Ovary (tissue), 9 donors: ENCODE results near the gene ST7. TPM values are rescaled to one million over a fixed set of nuclear protein-coding genes. Genes with fewer than 3 reads are reported as not detected.

ENCODE experiments used
- DNase-seq, 5 donors: peaks; one replicate each; pipeline ENCODE4 v3.0.0-alpha.2; 2019 to 2020
- H3K27ac ChIP-seq, 2 donors: fragments of 200-600 bp; one replicate each; pipeline versions ENCODE4 v1.5.1 to v1.8.0; 2019 to 2022
- H3K27me3 ChIP-seq: fragments of 200-600 bp; one replicate; pipeline ENCODE4 v1.8.0; 2022
- H3K36me3 ChIP-seq: fragments of 200-600 bp; sonication (generic); one replicate; pipeline ENCODE4 v1.5.1; 2019
- H3K4me1 ChIP-seq: one replicate; pipeline ENCODE4 v1.8.1; 2013; ENCODE audit warnings: mild to moderate bottlenecking, moderate library complexity; ENCODE audit not compliant: insufficient read depth
- H3K4me3 ChIP-seq: fragments of 200-600 bp; sonication (generic); one replicate; pipeline ENCODE4 v1.5.1; 2017
- H3K9me3 ChIP-seq, 2 donors: fragments of 200-600 bp in 1 of 2; sonication (generic) in 1 of 2; one replicate each; pipeline versions ENCODE4 v1.5.1 to v1.8.1; 2013 to 2019; ENCODE audit warnings: mild to moderate bottlenecking in 1 of 2, moderate library complexity in 1 of 2
- CTCF ChIP-seq, 3 donors: fragments of 450-650 bp in 2 of 3; fragments of 200-600 bp in 1 of 3; IDR thresholded peaks; one replicate each; pipeline versions ENCODE4 v1.5.1 to v1.8.0; 2016 to 2022; ENCODE audit warnings: antibody characterized with exemption in 3 of 3, mild to moderate bottlenecking in 1 of 3
- EP300 ChIP-seq: sonication (generic); formaldehyde crosslinking; IDR thresholded peaks from one replicate; pipeline ENCODE4 v1.6.1; 2017; ENCODE audit warnings: antibody characterized with exemption
- POLR2A ChIP-seq: fragments of 450-650 bp; IDR thresholded peaks from one replicate; pipeline ENCODE4 v1.6.1; 2017; ENCODE audit warnings: antibody characterized with exemption, mild to moderate bottlenecking, moderate library complexity
- WGBS, 3 donors: extraction: QIAGEN DNeasy Blood & Tissue Kit in 1 of 3; methylation state at CpG; one replicate each; pipeline versions ENCODE4 v1.1.5 to v1.1.7; 2013 to 2017; 5-methylcytosine and 5-hydroxymethylcytosine counted together
- intact Hi-C, 4 donors: fragments of 100-400 bp; cut with DNase I; formaldehyde crosslinking; loops; one replicate each; pipeline versions ENCODE4 v1.11.0 to v1.15.1; 2022 to 2023
- polyA plus RNA-seq, 2 donors: library from polyadenylated mRNA; stranded (reverse); fragments of 200-250 nt in 1 of 2; fragments of 350-450 nt in 1 of 2; fragmentation: Illumina TruSeq in 1 of 2; extraction: RNeasy Lipid Tissue Mini Kit (QIAGEN cat#74804) in 1 of 2; gene quantifications; one replicate each; pipeline ENCODE4 v1.2.3, GENCODE V29; 2013 to 2014
- total RNA-seq, 7 donors: library from RNA; depleted of rRNA in 2 of 7; stranded (reverse); fragments of >200 nt in 2 of 7; fragmentation: NEBNext Ultra II Directional in 3 of 7; extraction: Animal tissue kit (Norgen Biotek cat#: 25700) in 3 of 7; gene quantifications; one replicate each; pipeline versions ENCODE4 v1.1.0 to v1.2.4, GENCODE V29; 2016 to 2023
- donor health status: DM: no; HTN: no; CAD: no; lungs with moderate emphysema.
- donor health status: DM: no; HTN: no; CAD: no.
- donor health status: Bipolar disorder and iron deficiency.
- donor health status: DM: yes; HTN: yes; CAD: no.
- donor health status: DM: no; HTN: no; CAD: no.
- donor health status: DM: yes; HTN: yes; CAD: no.

ST7 gene
- total and polyA plus RNA-seq, 9 donors, result 14.1 to 37.7 (median 18.8) TPM

- TF ChIP-seq EP300 (no peak), CTCF (IDR thresholded peaks at IDR 0.05) (no peak), POLR2A (no peak)
- Histone ChIP-seq H3K27me3 (no peaks in the 10 kb centered on the region), H3K4me3 (no peak overlapping the region), H3K4me1 (peaks cover 4% of the 10 kb centered on the region), H3K36me3 (no peaks in the 10 kb centered on the region), H3K27ac (no peak overlapping the region), H3K9me3 (no peaks in the 10 kb centered on the region)
- intact Hi-C loops, result no loop called here
- DNase-seq, result no peak
- 61 to 92% (median 92%) methylated on average over 3 of the region's 3 CpGs for WGBS, 3 donors
These were observed 112.4 kb downstream of the ST7 start for GRCh38 chr7:117065571-117066150.

- H3K36me3 ChIP-seq, result no peaks in the 10 kb centered on the region
- H3K27ac ChIP-seq, result no peak overlapping the region
- H3K9me3 ChIP-seq, result no peaks in the 10 kb centered on the region
- no peak for DNase-seq
- peaks cover 4% of the 10 kb centered on the region for H3K4me1 ChIP-seq
- H3K4me3 ChIP-seq, result no peak overlapping the region
- WGBS, 3 donors, result 95 to 98% (median 95%) methylated on average over 3 of the region's 3 CpGs
- H3K27me3 ChIP-seq, result no peaks in the 10 kb centered on the region
- intact Hi-C loops, result no loop called here
- no peak for TF ChIP-seq CTCF (IDR thresholded peaks at IDR 0.05)
- no peak for TF ChIP-seq POLR2A
- TF ChIP-seq EP300, result no peak
These were observed 113.4 kb downstream of the ST7 start for GRCh38 chr7:117066668-117067067.

- H3K4me3 ChIP-seq, result no peak overlapping the region
- no peaks in the 10 kb centered on the region for H3K36me3 ChIP-seq
- H3K9me3 ChIP-seq, result no peaks in the 10 kb centered on the region
- H3K4me1 ChIP-seq, result peaks cover 4% of the 10 kb centered on the region
- no peak for DNase-seq
- 81 to 91% (median 89%) methylated on average over 1 of the region's 1 CpG for WGBS, 3 donors
- no peak overlapping the region for H3K27ac ChIP-seq
- intact Hi-C loops, result no loop called here
- TF ChIP-seq EP300 (no peak), POLR2A (no peak), CTCF (IDR thresholded peaks at IDR 0.05) (no peak)
- H3K27me3 ChIP-seq, result no peaks in the 10 kb centered on the region
These were observed 114.0 kb downstream of the ST7 start for GRCh38 chr7:117067340-117067739.

- H3K4me3 ChIP-seq, result no peak overlapping the region
- intact Hi-C loops, result no loop called here
- H3K27me3 ChIP-seq, result no peaks in the 10 kb centered on the region
- H3K27ac ChIP-seq, result no peak overlapping the region
- no peak for DNase-seq
- TF ChIP-seq EP300 (no peak), CTCF (IDR thresholded peaks at IDR 0.05) (no peak), POLR2A (no peak)
- H3K9me3 ChIP-seq, result no peaks in the 10 kb centered on the region
- no peaks in the 10 kb centered on the region for H3K36me3 ChIP-seq
- WGBS, 3 donors, result 50 to 59% (median 55%) methylated on average over 5 of the region's 5 CpGs
- H3K4me1 ChIP-seq, result peaks cover 4% of the 10 kb centered on the region
These were observed 115.3 kb downstream of the ST7 start for GRCh38 chr7:117068511-117069145.
